Activated naive CD4-positive, alpha-beta T cell treated with anti-CD3 and anti-CD28 coated beads, Interleukin-2, amount 10 ng/mL, durations not matched to agents 7 days and 5 days (primary cell): Measurements from ENCODE around the gene ABO.
"Not testable (repeated sequence)": the region's sequence is repeated elsewhere in the genome, so short reads cannot be mapped to it uniquely, and the experiment has no call there.

Experiments
- CTCF ChIA-PET: fragments of 350-600 bp; sonication (Branson Sonifier 250); formaldehyde crosslinking; loops from one replicate; lab custom pipeline; 2021; ENCODE audit warnings: antibody characterized with exemption; lab: Charles Lee
- DNase-seq: peaks from one replicate; pipeline ENCODE4 v3.0.0-alpha.2; 2020
- H3K27ac Mint-ChIP-seq: one replicate; pipeline ENCODE4 v1.8.0; 2021; ENCODE audit warnings: mild to moderate bottlenecking, moderate library complexity, mixed read lengths
- H3K27me3 Mint-ChIP-seq: one replicate; pipeline ENCODE4 v1.8.0; 2021; ENCODE audit warnings: mild to moderate bottlenecking, mixed read lengths
- H3K36me3 Mint-ChIP-seq: one replicate; pipeline ENCODE4 v1.8.0; 2021; ENCODE audit warnings: mixed read lengths
- H3K4me1 Mint-ChIP-seq: one replicate; pipeline ENCODE4 v1.8.0; 2021; ENCODE audit warnings: mixed read lengths
- H3K4me3 Mint-ChIP-seq: one replicate; pipeline ENCODE4 v1.8.0; 2021; ENCODE audit warnings: mild to moderate bottlenecking, moderate library complexity, mixed read lengths
- H3K9me3 Mint-ChIP-seq: one replicate; pipeline ENCODE4 v1.8.0; 2021; ENCODE audit warnings: mixed read lengths

Gene ABO

GRCh38 chr9:133304158-133304470, 29.1 kb upstream of the ABO start:
- no peak for DNase-seq
- Mint-ChIP-seq H3K4me3 (no peak overlapping the region), H3K9me3 (no peaks in the 10 kb centered on the region), H3K36me3 (no peaks in the 10 kb centered on the region), H3K27ac (no peak overlapping the region), H3K27me3 (peaks cover 6% of the 10 kb centered on the region), H3K4me1 (no peaks in the 10 kb centered on the region)
- CTCF ChIA-PET: no interaction called here

- Mint-ChIP-seq H3K9me3 (no peaks in the 10 kb centered on the region), H3K27ac (no peak overlapping the region), H3K4me1 (no peaks in the 10 kb centered on the region), H3K4me3 (no peak overlapping the region), H3K36me3 (no peaks in the 10 kb centered on the region), H3K27me3 (peaks cover 9% of the 10 kb centered on the region)
- CTCF ChIA-PET: interaction anchor here (0.8 to 1.0 kb wide), 2 partner anchors 24 to 118 kb away, joined by 3 read pairs; no protein-coding TSS in a partner anchor
- DNase-seq: no peak
Measured at GRCh38 chr9:133303266-133304157, 28.5 kb upstream of the ABO start.

DNA sequence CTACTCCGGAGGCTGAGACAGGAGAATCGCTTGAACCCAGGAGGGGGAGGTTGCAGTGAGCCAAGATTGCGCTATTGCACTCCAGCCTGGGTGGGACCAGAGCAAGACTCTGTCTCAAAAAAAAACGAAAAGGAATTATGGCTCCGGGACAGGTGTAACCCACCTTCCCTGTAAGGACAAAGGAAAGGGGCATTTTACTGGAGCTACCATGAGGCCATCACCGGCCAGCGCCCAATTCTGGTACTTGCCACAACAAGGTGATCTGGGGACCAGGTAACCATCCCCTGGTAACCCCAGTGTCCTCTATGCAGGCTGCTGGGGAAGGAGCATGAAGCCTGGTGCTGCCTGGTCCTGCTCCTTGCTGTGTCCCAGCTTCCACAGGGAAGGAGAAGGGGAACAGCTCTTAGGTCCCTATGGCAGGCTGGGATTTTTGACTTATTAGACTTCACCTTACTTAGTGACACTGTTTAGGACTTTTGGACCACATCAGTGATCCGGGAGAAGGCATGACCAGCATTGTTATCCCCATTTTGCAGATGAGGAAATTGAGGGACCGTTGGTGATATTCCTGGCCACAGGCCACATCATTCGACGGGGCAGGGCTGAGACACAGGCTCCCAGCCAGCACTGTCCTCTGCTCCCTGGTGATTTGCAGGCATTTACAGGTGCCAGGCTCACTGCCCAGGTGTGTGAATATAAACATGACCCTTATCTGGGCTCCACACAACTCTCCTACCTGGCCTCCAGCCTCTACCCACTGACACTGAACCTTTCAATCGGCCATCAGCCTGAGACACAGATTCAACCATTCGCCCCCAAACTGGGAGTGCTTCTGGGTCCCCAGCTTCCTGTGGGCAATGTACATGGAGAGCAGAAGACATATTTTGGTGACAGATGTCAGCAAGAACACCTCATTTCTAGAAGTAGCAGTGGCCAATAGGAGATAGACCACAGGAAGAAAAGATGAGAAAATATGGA, 26.5 kb upstream of the ABO start:
- Mint-ChIP-seq H3K27me3 (peaks cover 18% of the 10 kb centered on the region), H3K27ac (no peak overlapping the region), H3K4me1 (no peaks in the 10 kb centered on the region), H3K4me3 (no peak overlapping the region), H3K9me3 (no peaks in the 10 kb centered on the region), H3K36me3 (no peaks in the 10 kb centered on the region)
- DNase-seq: no peak
- CTCF ChIA-PET: interaction anchor here (0.6 kb wide), 1 partner anchor 128 kb away, joined by 3 read pairs; no protein-coding TSS in a partner anchor

DNA sequence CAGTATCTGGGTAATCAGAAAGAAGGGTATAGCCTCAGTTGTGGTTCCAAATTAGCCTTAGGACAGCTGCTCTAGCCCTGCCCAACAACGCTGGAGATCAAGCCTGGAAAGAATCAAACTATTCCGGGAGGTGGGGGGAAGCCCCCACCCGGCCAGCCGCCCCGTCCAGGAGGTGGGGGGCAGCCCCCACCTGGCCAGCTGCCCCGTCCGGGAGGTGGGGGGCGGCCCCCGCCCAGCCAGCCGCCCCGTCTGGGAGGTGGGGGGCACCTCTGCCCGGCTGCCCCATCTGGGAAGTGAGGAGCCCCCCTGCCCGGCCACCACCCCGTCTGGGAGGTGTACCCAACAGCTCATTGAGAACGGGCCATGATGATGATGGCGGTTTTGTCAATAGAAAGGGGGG, 25.0 kb upstream of the ABO start:
- CTCF ChIA-PET, H3K4me3 Mint-ChIP-seq: not testable (repeated sequence)

GRCh38 chr9:133294257-133294656, 19.3 kb upstream of the ABO start:
- no peak overlapping the region for H3K4me3 Mint-ChIP-seq
- H3K4me1 Mint-ChIP-seq: no peaks in the 10 kb centered on the region
- H3K27ac Mint-ChIP-seq: no peak overlapping the region
- H3K9me3 Mint-ChIP-seq: peaks cover 17% of the 10 kb centered on the region
- DNase-seq: no peak
- H3K27me3 Mint-ChIP-seq: peaks cover 31% of the 10 kb centered on the region
- no peaks in the 10 kb centered on the region for H3K36me3 Mint-ChIP-seq
- CTCF ChIA-PET: no interaction called here

More for the DNA sequence above, 25.0 kb upstream of the ABO start:
- H3K4me1 Mint-ChIP-seq, H3K9me3 Mint-ChIP-seq, H3K27ac Mint-ChIP-seq, H3K36me3 Mint-ChIP-seq, DNase-seq: not testable (repeated sequence)
- H3K27me3 Mint-ChIP-seq: peaks cover 20% of the 10 kb centered on the region

GRCh38 chr9:133290751-133291302, 15.8 kb upstream of the ABO start:
- H3K4me1 Mint-ChIP-seq: no peaks in the 10 kb centered on the region
- peaks cover 20% of the 10 kb centered on the region for H3K9me3 Mint-ChIP-seq
- no peak overlapping the region for H3K27ac Mint-ChIP-seq
- no peak for DNase-seq
- no peak overlapping the region for H3K4me3 Mint-ChIP-seq
- CTCF ChIA-PET: no interaction called here
- peaks cover 17% of the 10 kb centered on the region for H3K27me3 Mint-ChIP-seq
- no peaks in the 10 kb centered on the region for H3K36me3 Mint-ChIP-seq

GRCh38 chr9:133286523-133286922, 11.5 kb upstream of the ABO start:
- no peak for DNase-seq
- H3K4me1 Mint-ChIP-seq: no peaks in the 10 kb centered on the region
- peaks cover 17% of the 10 kb centered on the region for H3K9me3 Mint-ChIP-seq
- H3K4me3 Mint-ChIP-seq: no peak overlapping the region
- CTCF ChIA-PET: no interaction called here
- H3K27me3 Mint-ChIP-seq: peaks cover 4% of the 10 kb centered on the region
- no peaks in the 10 kb centered on the region for H3K36me3 Mint-ChIP-seq
- H3K27ac Mint-ChIP-seq: no peak overlapping the region

- CTCF ChIA-PET: no interaction called here
- DNase-seq: no peak
- no peak overlapping the region for H3K27ac Mint-ChIP-seq
- no peak overlapping the region for H3K4me3 Mint-ChIP-seq
- H3K36me3 Mint-ChIP-seq: no peaks in the 10 kb centered on the region
- peaks cover 4% of the 10 kb centered on the region for H3K27me3 Mint-ChIP-seq
- H3K4me1 Mint-ChIP-seq: no peaks in the 10 kb centered on the region
- peaks cover 10% of the 10 kb centered on the region for H3K9me3 Mint-ChIP-seq
Measured at GRCh38 chr9:133285252-133285775, 10.3 kb upstream of the ABO start.

- no peak for DNase-seq
- CTCF ChIA-PET: no interaction called here
- peaks cover 3% of the 10 kb centered on the region for H3K9me3 Mint-ChIP-seq
- H3K4me1 Mint-ChIP-seq: no peaks in the 10 kb centered on the region
- H3K36me3 Mint-ChIP-seq: no peaks in the 10 kb centered on the region
- no peak overlapping the region for H3K27ac Mint-ChIP-seq
- H3K27me3 Mint-ChIP-seq: peaks cover 8% of the 10 kb centered on the region
- H3K4me3 Mint-ChIP-seq: no peak overlapping the region
Measured at GRCh38 chr9:133284362-133284761, 9.4 kb upstream of the ABO start.

GRCh38 chr9:133283255-133284032, 8.4 kb upstream of the ABO start:
- H3K4me1 Mint-ChIP-seq, DNase-seq, H3K9me3 Mint-ChIP-seq, H3K4me3 Mint-ChIP-seq, H3K36me3 Mint-ChIP-seq, H3K27me3 Mint-ChIP-seq, CTCF ChIA-PET, H3K27ac Mint-ChIP-seq: not testable (repeated sequence)

GRCh38 chr9:133282464-133283238, 7.7 kb upstream of the ABO start:
- Mint-ChIP-seq H3K4me3 (no peak overlapping the region), H3K9me3 (no peaks in the 10 kb centered on the region), H3K27ac (no peak overlapping the region), H3K27me3 (peaks cover 17% of the 10 kb centered on the region), H3K4me1 (no peaks in the 10 kb centered on the region), H3K36me3 (no peaks in the 10 kb centered on the region)
- DNase-seq: no peak
- CTCF ChIA-PET: no interaction called here

GRCh38 chr9:133280392-133280791, 5.4 kb upstream of the ABO start:
- Mint-ChIP-seq H3K27ac (no peak overlapping the region), H3K36me3 (no peaks in the 10 kb centered on the region), H3K9me3 (no peaks in the 10 kb centered on the region), H3K4me1 (no peaks in the 10 kb centered on the region), H3K27me3 (peaks cover 40% of the 10 kb centered on the region), H3K4me3 (no peak overlapping the region)
- DNase-seq: no peak
- CTCF ChIA-PET: no interaction called here
